T-helper 1 cell treated with Interleukin-12 subunit alpha and Interleukin-12 subunit beta and Interleukin-4 antibody, amounts not matched to agents 30 μg/mL and 1 μg/mL, for 36 hours (primary cell): ENCODE results near the gene PIP4K2A.

Experiments
- H3K27ac Mint-ChIP-seq: one replicate; pipeline ENCODE4 v1.8.0; 2021; ENCODE audit warnings: mild to moderate bottlenecking, mixed read lengths
- H3K27me3 Mint-ChIP-seq: one replicate; pipeline ENCODE4 v1.8.0; 2021; ENCODE audit warnings: low read depth, mixed read lengths
- H3K36me3 Mint-ChIP-seq: one replicate; pipeline ENCODE4 v1.8.0; 2021; ENCODE audit warnings: low read depth, mixed read lengths
- H3K4me1 Mint-ChIP-seq: one replicate; pipeline ENCODE4 v1.8.0; 2021; ENCODE audit warnings: low read depth, mixed read lengths
- H3K4me3 Mint-ChIP-seq: one replicate; pipeline ENCODE4 v1.8.0; 2021; ENCODE audit warnings: mild to moderate bottlenecking, moderate library complexity, mixed read lengths
- H3K9me3 Mint-ChIP-seq: one replicate; pipeline ENCODE4 v1.8.0; 2021; ENCODE audit warnings: mixed read lengths

Gene PIP4K2A

DNA sequence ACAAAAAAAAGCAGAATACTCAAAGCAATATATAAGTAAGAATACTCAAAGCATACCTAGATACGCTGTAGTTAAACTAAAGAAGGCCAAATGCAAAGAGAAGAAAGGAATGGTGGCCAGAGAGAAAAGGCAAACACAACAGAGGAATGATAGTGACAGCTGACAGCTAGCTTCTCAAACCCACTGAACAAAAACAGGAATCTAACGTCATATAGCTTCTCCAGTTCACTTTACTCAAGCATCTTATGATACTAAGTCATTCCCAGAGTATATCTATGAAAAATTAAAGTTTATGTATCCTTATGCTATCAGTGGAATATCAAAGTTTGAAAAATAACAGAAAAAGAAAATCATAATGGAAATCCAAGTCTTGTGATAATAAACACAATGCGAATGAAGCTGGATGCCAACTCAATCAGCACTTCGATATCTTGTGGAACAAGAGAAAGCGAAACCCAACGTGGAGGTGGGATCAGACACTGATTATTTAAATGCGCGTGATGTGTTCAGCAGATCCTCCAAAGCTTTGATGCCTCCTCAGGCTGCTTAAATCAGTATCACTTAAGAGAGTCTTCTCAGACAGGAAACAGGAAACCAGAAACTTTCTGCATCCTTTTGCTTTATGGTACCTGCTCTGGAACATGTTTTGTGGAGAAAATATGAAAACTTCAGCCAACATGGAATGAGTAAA lies 102.8 kb downstream of the PIP4K2A start:
- Mint-ChIP-seq H3K27ac (peak overlapping the region; percentile 75), H3K4me1 (peaks cover 69% of the 10 kb centered on the region), H3K36me3 (peaks cover 41% of the 10 kb centered on the region), H3K4me3 (peak overlapping the region; percentile 62), H3K27me3 (no peaks in the 10 kb centered on the region), H3K9me3 (no peaks in the 10 kb centered on the region)

DNA sequence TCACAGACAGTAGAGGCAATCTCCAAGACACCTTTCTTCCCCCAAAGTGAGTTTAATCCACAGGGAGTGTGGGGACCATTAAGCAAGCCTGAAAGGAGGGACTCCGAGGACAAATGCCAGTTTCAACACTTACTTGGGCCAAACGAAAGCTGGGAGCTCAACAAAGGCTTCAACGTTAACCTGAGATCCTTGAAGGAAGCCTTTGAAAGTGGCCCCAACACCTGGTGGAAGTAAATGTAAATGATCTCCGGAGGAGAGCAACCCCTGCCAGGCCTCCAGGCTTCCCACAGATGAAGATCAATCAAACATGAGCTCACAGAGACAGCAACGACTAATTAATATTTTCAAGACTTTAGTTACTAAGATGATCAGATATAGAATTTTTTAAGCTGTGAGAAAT lies 103.8 kb downstream of the PIP4K2A start:
- Mint-ChIP-seq H3K4me1 (peaks cover 68% of the 10 kb centered on the region), H3K4me3 (peak overlapping the region; percentile 36), H3K9me3 (no peaks in the 10 kb centered on the region), H3K27me3 (no peaks in the 10 kb centered on the region), H3K36me3 (peaks cover 45% of the 10 kb centered on the region), H3K27ac (peak overlapping the region; percentile 75)

DNA sequence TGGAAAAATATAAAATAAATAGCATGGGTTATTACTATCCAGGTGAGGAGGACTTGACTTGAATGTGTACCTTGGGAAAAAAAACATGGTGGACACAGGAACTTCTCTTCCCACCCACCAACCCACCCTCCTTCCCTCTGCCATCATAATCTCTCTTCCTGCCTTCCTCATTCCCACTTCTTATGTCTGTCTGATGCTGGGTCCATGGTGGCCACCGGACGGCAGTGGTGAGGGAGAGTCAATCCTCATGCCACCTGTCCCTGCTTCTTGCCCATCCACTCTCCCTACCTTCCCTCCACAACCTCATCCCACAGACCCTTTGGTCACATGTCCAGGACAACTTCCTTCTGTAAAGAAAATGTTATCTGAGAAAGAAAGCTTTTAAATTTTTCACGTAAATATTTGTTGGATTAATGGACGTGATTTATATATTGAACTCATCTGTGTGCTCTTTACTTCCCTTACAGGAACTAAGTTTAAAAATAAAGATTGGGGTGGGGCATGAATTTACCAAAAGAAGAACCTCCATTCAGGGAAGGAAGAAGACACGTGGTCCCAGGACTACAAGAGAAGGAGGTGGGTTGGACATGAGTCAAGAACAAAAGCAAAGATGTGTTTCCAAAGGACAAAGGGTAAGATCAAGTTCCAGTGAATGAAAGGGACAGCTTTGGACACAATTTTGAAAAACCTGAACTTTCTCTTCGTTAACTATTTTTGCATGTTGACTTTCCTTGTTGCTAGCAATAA lies 104.5 kb downstream of the PIP4K2A start:
- Mint-ChIP-seq H3K27me3 (no peaks in the 10 kb centered on the region), H3K36me3 (peaks cover 50% of the 10 kb centered on the region), H3K4me3 (peak overlapping the region; percentile 36), H3K27ac (peak overlapping the region; percentile 75), H3K4me1 (peaks cover 68% of the 10 kb centered on the region), H3K9me3 (no peaks in the 10 kb centered on the region)

DNA sequence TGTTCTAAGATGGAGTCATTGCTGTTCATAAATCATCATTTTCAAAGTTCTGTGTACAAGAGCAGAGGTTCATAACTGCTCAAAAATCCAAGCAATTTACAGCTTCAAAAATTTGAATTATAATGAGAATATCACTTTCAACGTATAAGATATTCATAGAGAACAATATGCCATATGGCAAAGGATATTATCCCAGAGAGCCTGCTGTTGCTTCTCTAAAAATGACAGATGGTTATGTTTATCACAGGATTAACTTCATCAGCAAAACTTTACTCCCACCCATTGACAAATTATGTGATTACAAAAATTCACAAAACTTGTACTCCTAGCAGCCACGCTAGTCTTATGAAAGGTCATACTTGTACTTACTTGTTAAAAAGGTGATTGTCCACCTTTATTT lies 105.1 kb downstream of the PIP4K2A start:
- Mint-ChIP-seq H3K9me3 (no peaks in the 10 kb centered on the region), H3K36me3 (peaks cover 50% of the 10 kb centered on the region), H3K4me1 (peaks cover 64% of the 10 kb centered on the region), H3K4me3 (no peak overlapping the region), H3K27me3 (no peaks in the 10 kb centered on the region), H3K27ac (no peak overlapping the region)

DNA sequence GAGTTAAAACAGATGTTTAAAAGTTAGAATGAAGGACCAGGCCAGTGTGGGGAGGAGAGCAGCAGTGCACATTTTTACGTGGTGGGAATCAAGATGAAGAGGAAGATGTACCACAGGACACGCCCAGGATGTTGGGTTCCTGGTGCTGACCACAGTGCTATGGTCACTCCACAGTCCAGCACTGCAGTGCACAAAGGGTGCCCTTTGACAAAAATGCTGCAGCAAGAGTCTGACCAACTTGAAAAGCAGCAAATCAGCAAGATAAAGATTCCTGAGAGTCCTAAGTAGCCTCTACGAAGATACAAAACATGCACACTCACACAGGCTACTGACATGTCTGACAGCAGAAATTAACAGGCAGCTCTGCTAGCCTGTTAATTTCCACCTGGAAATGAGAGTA lies 107.1 kb downstream of the PIP4K2A start:
- Mint-ChIP-seq H3K27ac (peak overlapping the region; percentile 28), H3K36me3 (peaks cover 42% of the 10 kb centered on the region), H3K4me1 (peaks cover 44% of the 10 kb centered on the region)

DNA sequence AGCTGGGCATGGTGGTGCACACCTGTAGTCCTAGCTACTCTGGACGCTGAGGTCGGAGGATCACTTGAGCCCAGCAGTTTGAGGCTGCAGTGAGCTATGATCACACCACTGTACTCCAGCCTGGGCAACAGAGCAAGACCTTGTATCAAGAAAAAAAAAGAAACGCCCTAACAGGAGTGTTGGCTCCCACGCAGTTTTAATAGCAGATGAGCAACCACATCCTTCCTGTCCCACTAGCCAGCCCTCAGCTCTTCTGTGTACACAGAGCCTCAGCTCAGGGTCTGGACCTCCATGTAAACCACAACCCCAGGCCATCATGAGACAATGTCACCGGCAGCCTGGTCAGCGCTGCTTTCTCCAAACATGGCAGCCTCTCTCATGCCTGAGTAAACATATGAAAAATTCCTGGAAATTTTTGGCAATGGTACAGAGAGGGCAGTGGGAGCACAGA lies 108.2 kb downstream of the PIP4K2A start:
- H3K27me3 Mint-ChIP-seq, result no peaks in the 10 kb centered on the region
- peak overlapping the region; percentile 42 for H3K4me3 Mint-ChIP-seq
- H3K9me3 Mint-ChIP-seq, result no peaks in the 10 kb centered on the region
- peaks cover 45% of the 10 kb centered on the region for H3K4me1 Mint-ChIP-seq
- peaks cover 44% of the 10 kb centered on the region for H3K36me3 Mint-ChIP-seq
- peak overlapping the region; percentile 34 for H3K27ac Mint-ChIP-seq

More for the DNA sequence above, 107.1 kb downstream of the PIP4K2A start:
- no peaks in the 10 kb centered on the region for H3K9me3 Mint-ChIP-seq
- no peaks in the 10 kb centered on the region for H3K27me3 Mint-ChIP-seq
- no peak overlapping the region for H3K4me3 Mint-ChIP-seq

DNA sequence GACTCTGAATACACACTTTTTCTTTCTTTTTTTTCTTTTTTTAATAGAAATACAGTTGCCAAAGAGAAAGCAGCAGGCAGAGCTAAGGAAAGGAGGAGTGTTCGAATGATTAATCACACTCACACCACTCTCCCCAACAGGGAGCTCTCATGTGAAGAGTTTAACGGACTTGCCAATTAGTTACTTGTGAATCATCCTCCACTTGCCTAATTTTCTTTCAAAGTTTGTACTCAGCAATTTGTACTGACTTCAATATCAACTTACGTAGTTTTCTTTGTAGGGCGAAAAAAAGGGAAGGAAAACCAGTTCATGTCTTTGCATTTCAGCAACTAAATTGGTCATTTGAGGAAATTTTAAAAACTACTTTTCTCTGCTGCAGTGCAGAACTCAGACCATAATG lies 109.2 kb downstream of the PIP4K2A start:
- Mint-ChIP-seq H3K27ac (peak overlapping the region; percentile 11), H3K36me3 (peaks cover 45% of the 10 kb centered on the region), H3K9me3 (no peaks in the 10 kb centered on the region), H3K4me3 (peak overlapping the region; percentile 31), H3K27me3 (no peaks in the 10 kb centered on the region), H3K4me1 (peaks cover 45% of the 10 kb centered on the region)

DNA sequence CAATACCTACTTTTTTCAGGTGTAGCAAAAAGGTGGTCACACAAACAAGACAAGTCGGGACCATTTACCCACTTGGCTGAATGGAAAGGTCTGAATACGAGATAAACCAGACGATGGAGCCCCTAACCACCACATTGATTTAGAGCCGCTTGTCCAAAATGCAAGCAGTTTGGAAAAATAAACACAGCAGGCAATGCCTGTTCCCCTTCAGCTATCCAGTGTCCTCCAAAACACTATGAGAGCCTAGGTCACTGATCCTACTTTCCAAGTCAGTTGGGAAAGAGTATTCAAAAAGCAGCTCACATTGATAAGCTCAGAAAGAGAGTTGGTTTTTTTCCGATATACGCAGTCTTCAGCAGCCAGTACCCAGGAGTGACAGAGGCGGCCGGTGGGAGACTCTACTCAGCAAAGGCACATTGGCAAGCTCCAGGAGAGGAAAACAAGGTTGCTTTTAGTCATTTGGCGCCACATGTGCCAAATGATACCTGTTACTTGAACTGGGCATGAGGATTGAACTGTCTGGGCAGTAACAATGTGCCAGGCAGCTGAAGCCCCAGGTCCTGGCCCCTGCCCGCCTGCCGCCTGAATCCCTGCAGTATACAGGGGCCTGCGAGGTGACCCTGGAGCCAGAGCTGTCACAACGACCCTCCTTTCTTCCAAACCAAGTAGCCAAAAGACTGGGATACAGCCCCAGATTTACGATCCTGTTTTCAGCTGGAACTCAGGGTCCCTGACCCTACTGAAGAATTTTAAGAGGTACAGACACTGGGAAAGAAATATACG lies 109.8 kb downstream of the PIP4K2A start:
- H3K27me3 Mint-ChIP-seq, result no peaks in the 10 kb centered on the region
- no peaks in the 10 kb centered on the region for H3K9me3 Mint-ChIP-seq
- H3K27ac Mint-ChIP-seq, result no peak overlapping the region
- H3K4me3 Mint-ChIP-seq, result no peak overlapping the region
- peaks cover 45% of the 10 kb centered on the region for H3K4me1 Mint-ChIP-seq
- peaks cover 43% of the 10 kb centered on the region for H3K36me3 Mint-ChIP-seq

DNA sequence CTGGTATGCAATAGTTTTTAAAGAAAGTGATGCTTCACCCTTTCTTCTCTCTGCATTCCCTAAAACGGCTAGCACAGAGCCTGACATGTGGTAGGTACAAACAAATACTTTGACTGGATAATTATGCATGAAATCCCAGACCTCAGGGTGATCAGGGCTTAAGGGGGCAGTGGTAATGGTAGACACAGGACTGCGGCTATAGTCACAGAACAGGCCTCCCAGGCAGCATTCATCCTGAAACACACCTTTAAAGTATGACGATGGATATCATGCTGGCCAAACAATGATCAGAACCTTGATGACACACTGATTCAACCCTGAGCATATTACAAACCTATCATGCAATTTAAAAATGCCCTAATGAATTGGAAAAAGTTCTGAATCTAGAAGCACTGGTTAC lies 110.8 kb downstream of the PIP4K2A start:
- no peaks in the 10 kb centered on the region for H3K9me3 Mint-ChIP-seq
- no peak overlapping the region for H3K27ac Mint-ChIP-seq
- H3K4me1 Mint-ChIP-seq, result peaks cover 53% of the 10 kb centered on the region
- no peak overlapping the region for H3K4me3 Mint-ChIP-seq
- H3K27me3 Mint-ChIP-seq, result no peaks in the 10 kb centered on the region
- H3K36me3 Mint-ChIP-seq, result peaks cover 42% of the 10 kb centered on the region

DNA sequence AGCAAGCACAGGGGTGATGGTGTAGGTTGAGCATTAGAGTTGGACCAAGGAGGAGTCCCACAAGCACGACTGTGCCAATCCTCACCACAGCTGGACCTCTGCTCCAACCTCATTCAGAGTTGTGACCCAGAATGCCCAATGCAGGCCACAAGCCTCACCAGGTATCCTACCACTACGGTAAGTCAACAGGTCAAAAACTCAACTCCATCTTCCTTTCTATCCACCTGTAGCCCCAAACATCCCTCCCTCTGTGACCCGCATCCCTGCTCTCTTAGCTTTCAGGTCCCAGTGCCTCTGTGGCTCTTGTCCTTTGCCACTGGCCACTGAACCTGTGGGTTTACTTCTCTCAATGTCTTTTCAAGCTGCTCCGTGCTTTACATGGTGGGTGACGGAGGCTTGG lies 112.8 kb downstream of the PIP4K2A start:
- Mint-ChIP-seq H3K27ac (peak overlapping the region; percentile 58), H3K36me3 (peaks cover 36% of the 10 kb centered on the region), H3K9me3 (no peaks in the 10 kb centered on the region), H3K4me3 (no peak overlapping the region), H3K4me1 (peaks cover 55% of the 10 kb centered on the region), H3K27me3 (no peaks in the 10 kb centered on the region)

DNA sequence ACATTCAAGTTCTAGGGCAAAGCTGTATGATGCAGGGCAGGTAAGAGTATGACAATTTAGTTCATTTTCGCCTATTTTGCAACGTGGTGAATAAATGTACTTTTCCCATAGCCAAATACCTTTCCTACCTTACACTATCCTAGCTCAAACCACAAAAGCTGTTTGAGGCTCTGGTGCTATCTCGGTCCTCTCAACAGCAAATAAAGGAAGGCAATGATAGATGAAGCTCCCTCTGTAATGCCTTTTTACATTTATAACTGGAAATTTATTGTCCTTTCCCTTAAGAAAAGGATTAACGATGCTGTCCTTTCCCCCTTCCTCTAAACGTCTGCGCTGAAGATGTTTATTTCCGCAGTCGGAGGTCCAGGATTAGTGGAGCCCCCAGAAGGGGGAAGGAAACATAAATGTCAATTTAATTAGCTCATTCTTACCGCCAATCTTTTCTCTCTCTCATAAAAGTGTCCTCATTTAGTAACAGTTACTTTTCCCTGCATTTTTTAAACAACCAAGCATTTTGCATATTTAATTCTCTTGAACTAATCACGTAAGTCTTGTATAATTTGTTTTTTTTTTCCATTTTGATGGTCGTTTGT lies 114.6 kb downstream of the PIP4K2A start:
- Mint-ChIP-seq H3K27me3 (no peaks in the 10 kb centered on the region), H3K9me3 (no peaks in the 10 kb centered on the region), H3K36me3 (peaks cover 29% of the 10 kb centered on the region), H3K4me3 (no peak overlapping the region), H3K4me1 (peaks cover 45% of the 10 kb centered on the region), H3K27ac (peak overlapping the region; percentile 18)

DNA sequence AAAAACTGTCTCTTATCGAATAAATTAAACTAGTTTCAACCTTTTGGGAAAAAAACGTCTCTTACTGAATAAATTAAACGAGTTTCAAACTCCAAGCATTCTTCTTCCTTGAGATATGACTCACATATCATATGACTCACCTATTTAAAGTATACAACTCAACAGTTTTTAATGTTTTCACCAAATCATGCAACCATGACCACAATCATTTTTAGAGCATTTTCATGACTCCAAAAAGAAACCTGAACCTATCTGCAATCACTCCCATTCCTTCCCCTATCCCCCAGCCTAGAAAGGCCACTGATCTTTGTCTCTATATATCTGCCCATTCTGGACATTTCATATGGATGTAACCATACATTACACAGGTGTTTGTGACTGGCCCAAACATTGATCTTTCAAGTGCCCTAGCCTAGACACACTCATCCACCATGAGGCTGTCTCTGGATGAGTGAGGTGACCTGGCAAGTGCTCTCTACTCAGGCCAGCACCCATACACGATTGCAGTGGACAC lies 115.3 kb downstream of the PIP4K2A start:
- Mint-ChIP-seq H3K36me3 (peaks cover 29% of the 10 kb centered on the region), H3K4me1 (peaks cover 48% of the 10 kb centered on the region), H3K9me3 (no peaks in the 10 kb centered on the region), H3K4me3 (no peak overlapping the region), H3K27me3 (no peaks in the 10 kb centered on the region), H3K27ac (peak overlapping the region; percentile 18)

DNA sequence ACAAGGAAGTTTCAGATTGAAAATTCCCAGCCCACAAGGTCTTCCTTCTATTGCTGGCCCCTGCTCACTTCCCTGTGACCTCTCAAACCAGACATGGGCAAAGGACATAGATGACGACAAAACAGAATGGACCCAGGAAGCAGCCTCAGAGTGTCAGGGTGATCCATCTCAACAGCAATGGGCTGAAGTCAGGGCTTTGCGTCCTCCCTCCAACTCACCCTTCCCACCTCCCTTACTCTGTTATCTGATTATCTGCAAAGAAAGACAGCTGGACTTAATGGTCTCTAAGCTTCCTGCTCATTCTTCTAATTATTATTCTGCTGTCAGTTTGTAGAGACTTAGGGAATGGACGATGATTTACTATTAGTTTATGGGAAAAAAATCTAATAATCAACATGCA lies 115.9 kb downstream of the PIP4K2A start:
- no peak overlapping the region for H3K27ac Mint-ChIP-seq

DNA sequence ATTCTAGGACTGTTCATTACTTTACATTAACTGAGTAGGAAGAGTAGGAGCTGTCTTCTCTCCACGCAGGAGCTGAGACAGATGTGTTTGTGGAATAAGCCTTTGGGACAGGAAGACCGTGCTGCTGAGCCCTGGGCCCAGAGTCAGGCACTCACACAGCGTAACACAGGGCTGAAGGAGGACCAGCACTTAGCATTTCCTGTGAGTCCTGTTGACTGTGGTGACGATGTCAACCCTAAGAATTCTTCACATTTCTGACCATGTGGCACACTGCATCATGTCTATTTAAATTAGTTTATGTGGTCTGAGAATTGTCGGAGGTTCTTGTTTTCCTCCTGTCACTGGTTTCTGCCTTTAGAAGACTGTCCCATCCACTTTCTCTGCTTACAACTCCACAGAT lies 117.2 kb downstream of the PIP4K2A start:
- Mint-ChIP-seq H3K4me3 (no peak overlapping the region), H3K27me3 (no peaks in the 10 kb centered on the region), H3K36me3 (peaks cover 36% of the 10 kb centered on the region), H3K9me3 (no peaks in the 10 kb centered on the region), H3K27ac (peak overlapping the region; percentile 57), H3K4me1 (peaks cover 53% of the 10 kb centered on the region)

More for the DNA sequence above, 115.9 kb downstream of the PIP4K2A start:
- no peak overlapping the region for H3K4me3 Mint-ChIP-seq
- no peaks in the 10 kb centered on the region for H3K27me3 Mint-ChIP-seq
- peaks cover 50% of the 10 kb centered on the region for H3K4me1 Mint-ChIP-seq
- peaks cover 31% of the 10 kb centered on the region for H3K36me3 Mint-ChIP-seq
- H3K9me3 Mint-ChIP-seq, result no peaks in the 10 kb centered on the region
